ENCODE measurements around the gene DROSHA. TPM values are rescaled to one million over a fixed set of nuclear protein-coding genes. Genes with fewer than 3 reads are reported as not detected.

DROSHA gene
- total and polyA plus RNA-seq, 8 donors = 46.6 to 112 (median 89.2) TPM

DNA sequence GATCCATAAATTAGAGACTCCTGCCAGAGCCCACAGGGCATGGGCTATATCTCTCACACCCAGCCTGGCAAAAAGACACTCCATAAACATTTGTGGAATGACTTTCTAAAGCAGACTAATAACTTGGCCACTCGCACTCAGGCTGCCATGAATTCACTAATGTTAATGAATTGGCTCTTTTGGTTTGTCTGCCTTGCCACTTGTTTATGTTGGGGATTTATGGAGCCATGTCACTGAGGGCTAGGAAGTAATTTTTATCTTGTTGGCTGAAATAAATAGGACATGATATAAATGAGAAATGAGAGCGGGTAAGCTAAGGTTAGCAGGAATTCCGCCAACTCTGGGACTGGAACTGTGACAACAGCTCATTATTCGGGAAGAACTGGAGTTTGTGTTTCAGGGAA, 55.2 kb downstream of the DROSHA start:
- DNase-seq (peak in 2 of 4 donors; percentile 57 to 72), ATAC-seq (no peak)
- H3K9me3 ChIP-seq = no peaks in the 10 kb centered on the region
- intact Hi-C loops (cut with DNase I) = no loop called here
- TF ChIP-seq, protein P1, sequence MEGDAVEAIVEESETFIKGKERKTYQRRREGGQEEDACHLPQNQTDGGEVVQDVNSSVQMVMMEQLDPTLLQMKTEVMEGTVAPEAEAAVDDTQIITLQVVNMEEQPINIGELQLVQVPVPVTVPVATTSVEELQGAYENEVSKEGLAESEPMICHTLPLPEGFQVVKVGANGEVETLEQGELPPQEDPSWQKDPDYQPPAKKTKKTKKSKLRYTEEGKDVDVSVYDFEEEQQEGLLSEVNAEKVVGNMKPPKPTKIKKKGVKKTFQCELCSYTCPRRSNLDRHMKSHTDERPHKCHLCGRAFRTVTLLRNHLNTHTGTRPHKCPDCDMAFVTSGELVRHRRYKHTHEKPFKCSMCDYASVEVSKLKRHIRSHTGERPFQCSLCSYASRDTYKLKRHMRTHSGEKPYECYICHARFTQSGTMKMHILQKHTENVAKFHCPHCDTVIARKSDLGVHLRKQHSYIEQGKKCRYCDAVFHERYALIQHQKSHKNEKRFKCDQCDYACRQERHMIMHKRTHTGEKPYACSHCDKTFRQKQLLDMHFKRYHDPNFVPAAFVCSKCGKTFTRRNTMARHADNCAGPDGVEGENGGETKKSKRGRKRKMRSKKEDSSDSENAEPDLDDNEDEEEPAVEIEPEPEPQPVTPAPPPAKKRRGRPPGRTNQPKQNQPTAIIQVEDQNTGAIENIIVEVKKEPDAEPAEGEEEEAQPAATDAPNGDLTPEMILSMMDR (IDR thresholded peaks at IDR 0.05) = no peak
- no peaks in the 10 kb centered on the region for H3K27me3 ChIP-seq
- H3K4me3 ChIP-seq = no peak overlapping the region
- H3K4me1 ChIP-seq = no peaks in the 10 kb centered on the region
- H3K27ac ChIP-seq = no peak overlapping the region
- peaks cover 0 to 29% of the 10 kb centered on the region in 2 donors for H3K36me3 ChIP-seq

DNA sequence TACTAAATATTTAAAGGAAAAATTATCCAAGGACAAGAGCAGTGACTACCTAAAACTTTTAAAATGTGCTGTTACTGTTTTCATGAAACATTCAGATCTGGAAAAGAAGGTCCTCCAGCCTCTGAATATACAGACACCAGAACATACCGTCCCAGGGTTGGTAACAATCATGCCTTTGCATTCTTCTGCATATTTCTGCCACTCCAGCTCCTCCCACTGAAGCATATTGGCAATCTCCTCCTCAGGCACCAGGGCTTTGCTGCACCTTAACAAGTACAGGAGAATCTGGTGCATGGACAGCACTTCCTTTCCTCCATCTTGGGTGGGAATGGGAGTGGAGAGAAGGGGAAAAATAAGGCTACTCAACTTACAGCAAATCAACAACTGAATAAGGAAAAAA, 60.0 kb downstream of the DROSHA start:
- Histone ChIP-seq H3K36me3 (peaks cover 0 to 28% of the 10 kb centered on the region in 2 donors), H3K4me3 (no peak overlapping the region), H3K27ac (no peak overlapping the region), H3K9me3 (no peaks in the 10 kb centered on the region), H3K27me3 (no peaks in the 10 kb centered on the region), H3K4me1 (peaks cover 0 to 4% of the 10 kb centered on the region in 2 donors)
- intact Hi-C loops (cut with DNase I) = no loop called here
- TF ChIP-seq, protein P1 (IDR thresholded peaks at IDR 0.05) = no peak
- DNase-seq (no peak), ATAC-seq (no peak)

DNA sequence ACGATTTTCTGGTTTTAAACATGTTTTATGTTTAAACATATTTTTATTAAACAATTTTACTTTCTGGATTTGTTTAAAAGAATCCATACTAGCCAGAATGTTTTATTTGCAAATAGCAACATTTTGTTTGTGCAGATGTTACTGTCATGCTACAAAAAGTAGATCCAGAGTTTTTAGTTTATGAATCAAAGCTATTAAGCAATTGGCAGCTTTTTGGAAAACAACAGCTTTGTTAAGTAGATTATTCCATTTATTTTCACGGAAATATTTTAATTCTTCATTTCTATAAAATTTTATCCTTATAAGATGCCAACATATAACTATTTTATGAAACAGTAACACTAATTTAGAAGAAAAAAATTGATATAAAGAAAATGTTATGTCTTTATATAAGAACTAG, 60.9 kb downstream of the DROSHA start:
- DNase-seq (no peak), ATAC-seq (no peak)
- H3K27ac ChIP-seq = no peak overlapping the region
- H3K27me3 ChIP-seq = no peaks in the 10 kb centered on the region
- intact Hi-C loops (cut with DNase I) = no loop called here
- H3K36me3 ChIP-seq = peaks cover 0 to 37% of the 10 kb centered on the region in 2 donors
- TF ChIP-seq, protein P1 (IDR thresholded peaks at IDR 0.05) = no peak
- no peak overlapping the region for H3K4me3 ChIP-seq
- no peaks in the 10 kb centered on the region for H3K9me3 ChIP-seq
- peaks cover 0 to 4% of the 10 kb centered on the region in 2 donors for H3K4me1 ChIP-seq

DNA sequence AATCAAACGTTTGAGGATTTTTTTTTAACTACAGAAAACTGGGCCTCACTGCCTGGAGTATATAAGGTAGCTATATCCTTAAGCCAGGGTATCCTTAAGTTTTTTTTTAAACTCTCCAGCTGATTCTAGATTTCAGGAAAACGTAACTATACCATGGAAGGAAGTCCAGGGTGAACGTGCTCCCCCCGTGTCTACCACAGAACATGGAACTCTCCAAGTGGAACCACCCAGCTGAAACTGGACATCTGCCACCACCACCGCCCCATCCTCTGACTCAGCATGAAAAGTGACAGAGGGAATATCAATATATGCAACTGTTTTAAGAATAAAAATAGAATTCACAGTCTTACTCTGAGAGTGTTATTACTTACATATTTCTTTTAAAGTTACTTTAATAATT, 61.3 kb downstream of the DROSHA start:
- TF ChIP-seq, protein P1 (IDR thresholded peaks at IDR 0.05) = no peak
- DNase-seq = peak in 1 of 4 donors; percentile 34
- Histone ChIP-seq H3K27me3 (no peaks in the 10 kb centered on the region), H3K4me3 (no peak overlapping the region), H3K36me3 (peaks cover 0 to 39% of the 10 kb centered on the region in 2 donors), H3K27ac (no peak overlapping the region), H3K9me3 (no peaks in the 10 kb centered on the region), H3K4me1 (peaks cover 0 to 4% of the 10 kb centered on the region in 2 donors)
- intact Hi-C loops (cut with DNase I) = no loop called here
- peak; percentile 33 for ATAC-seq

DNA sequence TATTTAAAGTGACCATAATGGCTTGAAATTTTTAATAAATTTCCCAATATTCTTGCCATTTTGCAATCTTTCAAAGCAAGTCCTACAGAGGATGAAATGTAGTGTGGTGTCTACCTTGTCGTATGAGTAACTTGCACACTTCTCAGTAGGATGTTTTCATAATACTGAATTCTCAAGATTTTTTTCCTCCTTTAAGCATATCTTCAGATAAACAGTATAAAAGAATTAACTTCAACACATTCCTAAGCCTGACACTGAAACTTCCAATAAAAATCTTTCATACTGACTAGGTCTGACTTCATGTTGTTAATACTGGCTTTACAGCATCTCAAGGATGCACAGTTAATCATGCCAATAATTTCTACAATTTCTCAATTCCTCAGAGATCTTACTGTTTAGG, 62.0 kb downstream of the DROSHA start:
- Histone ChIP-seq H3K9me3 (no peaks in the 10 kb centered on the region), H3K27me3 (no peaks in the 10 kb centered on the region), H3K27ac (no peak overlapping the region), H3K36me3 (peaks cover 0 to 43% of the 10 kb centered on the region in 2 donors), H3K4me3 (no peak overlapping the region), H3K4me1 (peaks cover 0 to 4% of the 10 kb centered on the region in 2 donors)
- intact Hi-C loops (cut with DNase I) = no loop called here
- no peak for ATAC-seq
- TF ChIP-seq, protein P1 (IDR thresholded peaks at IDR 0.05) = no peak
- DNase-seq = no peak

Data from left lung (tissue), 10 donors.